Measurements from ENCODE around the gene CHP1.

DNA sequence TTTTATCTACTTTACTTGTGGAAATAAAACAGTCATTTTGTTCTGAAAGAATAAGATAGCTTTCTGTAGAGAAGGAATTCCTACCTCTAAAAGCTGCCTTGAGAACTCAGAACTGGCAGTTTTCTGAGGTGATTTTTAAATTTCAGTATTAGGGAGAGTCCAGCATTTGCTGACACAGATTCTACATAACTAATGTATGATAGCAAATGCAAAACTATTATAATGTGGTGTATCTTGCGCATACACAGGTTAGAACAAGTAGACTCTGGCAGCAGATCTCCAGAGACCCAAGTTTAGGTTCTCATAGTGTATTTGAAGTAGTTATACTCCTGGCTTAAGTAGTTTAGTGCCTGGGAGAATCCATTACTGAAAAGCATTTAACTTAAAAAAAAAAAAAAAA is 70.5 kb downstream of the CHP1 start:
- TF ChIP-seq POLR2A (IDR thresholded peaks at IDR 0.05; ENCODE audit: low read depth, low read length) (no peak), TAF1 (IDR thresholded peaks at IDR 0.05; ENCODE audit: borderline replicate concordance, low read depth, low read length) (no peak)
